Embryonic facial prominence (tissue), 1 donor: ENCODE data around the gene SLC22A24.
"Not testable (repeated sequence)": the region's sequence is repeated elsewhere in the genome, so short reads cannot be mapped to it uniquely, and the experiment has no call there.

Experiments
- DNase-seq: peaks from one replicate; pipeline ENCODE4 v3.0.0-alpha.2; 2016; ENCODE audit errors: extremely low spot score

SLC22A24 gene, protein sequence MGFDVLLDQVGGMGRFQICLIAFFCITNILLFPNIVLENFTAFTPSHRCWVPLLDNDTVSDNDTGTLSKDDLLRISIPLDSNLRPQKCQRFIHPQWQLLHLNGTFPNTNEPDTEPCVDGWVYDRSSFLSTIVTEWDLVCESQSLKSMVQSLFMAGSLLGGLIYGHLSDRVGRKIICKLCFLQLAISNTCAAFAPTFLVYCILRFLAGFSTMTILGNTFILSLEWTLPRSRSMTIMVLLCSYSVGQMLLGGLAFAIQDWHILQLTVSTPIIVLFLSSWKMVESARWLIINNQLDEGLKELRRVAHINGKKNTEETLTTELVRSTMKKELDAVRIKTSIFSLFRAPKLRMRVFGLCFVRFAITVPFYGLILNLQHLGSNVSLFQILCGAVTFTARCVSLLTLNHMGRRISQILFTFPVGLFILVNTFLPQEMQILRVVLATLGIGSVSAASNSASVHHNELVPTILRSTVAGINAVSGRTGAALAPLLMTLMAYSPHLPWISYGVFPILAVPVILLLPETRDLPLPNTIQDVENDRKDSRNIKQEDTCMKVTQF

DNA sequence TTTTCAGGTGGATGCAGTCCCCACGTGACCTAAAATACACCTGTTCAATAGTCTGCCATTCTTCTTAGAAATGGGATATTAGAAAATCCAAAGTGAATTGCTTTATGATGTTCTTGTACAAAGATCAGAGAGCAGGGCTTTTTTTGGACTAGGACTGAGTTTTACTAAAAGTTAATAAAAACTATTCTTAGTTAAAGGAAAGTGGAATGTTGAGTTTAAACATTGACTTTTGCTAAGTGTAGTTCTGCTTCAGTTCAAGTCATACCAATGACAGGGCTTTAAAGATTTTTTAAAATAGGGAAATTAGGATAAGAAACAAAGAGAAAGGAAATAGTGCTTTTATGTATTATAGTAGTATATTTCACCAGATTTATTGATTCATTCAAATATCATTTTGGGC, at the start of gene SLC22A24:
TSS of gene SLC22A24 (minus strand) at position 101 of the 400 bp plus-strand sequence. CDS start 442 bp downstream, outside the sequence.
- DNase-seq: no peak

DNA sequence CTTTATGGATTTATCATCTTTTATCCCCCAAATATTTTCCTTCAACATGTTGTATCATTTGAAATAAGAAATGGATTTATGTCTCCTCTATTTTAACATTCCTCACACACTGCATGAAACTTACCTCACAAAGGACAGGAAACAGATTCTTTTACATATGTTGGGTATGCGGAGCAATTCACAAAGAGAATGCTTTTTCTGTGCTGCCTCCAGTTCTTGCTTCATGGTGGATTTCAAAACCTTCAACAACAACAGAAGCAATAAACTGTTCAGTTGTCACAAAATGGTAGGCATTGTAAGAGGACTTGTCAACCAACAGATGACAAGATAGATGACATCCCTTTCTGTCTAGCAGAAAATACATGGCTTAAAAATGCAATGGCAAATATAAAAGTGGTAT, 36.5 kb upstream of the SLC22A24 start:
- DNase-seq: no peak

DNA sequence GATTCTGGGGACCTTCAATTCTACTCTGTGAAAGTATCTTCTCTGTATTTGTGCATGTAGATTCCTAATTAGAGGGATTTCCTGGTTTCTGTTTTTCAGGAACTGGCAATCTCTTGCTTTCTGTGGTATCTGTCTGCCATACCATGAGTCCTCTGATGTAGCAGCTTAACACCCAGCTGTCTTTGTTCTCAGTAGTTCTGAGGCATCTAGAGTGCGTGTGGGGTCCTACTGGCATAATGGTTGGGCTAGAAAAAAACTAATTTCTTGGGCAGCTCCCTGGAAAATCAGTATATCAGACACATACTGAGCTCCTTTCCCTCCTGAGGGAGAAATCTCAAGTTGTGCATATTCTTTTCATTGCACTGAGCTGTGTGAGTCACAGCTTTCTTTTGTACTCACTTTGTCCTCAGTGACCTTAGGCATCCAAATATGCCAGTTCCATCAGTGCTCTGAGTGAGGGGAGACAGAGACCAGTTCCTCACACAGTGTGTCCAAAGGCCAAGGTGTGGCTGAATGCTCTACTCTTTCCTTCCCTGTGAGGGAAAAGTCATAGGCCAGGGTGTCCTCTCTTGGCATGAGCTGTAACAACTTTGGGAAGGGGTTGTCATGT, 35.5 kb upstream of the SLC22A24 start:
- no peak for DNase-seq

DNA sequence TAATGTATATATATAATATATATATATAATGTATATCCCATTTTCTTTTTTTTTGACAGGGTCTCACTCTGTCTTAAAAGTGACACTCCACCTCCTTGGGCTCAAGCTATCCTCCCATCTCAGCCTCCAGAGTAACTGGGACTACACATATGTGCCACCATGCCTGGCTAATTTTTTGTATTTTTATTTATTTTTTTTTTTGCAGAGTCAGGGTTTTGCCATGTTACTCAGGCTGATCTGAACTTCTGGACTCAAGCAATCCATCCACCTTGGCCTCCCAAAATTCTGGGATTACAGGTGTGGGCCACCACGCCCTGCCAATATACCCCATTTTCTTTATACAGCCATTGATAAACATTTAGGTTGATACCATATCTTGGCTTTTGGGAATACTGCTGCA, 33.9 kb upstream of the SLC22A24 start:
- DNase-seq: no peak

DNA sequence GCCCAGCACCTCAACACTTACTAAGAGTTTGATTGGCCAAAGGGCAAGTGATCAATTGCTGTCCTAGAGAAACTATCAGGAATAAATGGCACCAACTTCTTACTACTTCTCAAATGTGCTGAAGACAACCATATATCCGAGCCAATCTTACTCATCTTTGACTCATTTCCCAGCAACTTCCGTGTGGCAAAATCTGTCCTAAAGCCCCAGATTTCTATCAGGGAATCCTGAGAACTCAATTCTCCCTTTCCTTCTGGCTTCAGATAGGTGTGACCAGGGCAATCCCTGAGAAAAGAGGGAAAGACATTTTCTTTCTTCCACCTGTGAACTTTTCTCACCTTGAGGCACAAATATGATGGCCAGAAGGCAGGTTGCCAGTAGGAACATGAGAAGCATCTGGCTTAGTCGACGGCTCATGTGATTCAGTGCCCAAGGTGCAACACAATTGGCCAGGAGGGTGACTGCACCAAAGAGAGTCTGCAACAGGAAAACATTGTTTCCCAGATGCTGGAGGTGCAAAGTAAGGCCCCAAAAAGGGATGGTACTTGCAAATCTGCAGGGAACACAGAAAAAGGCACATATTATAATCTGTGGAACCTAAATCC, 21.8 kb upstream of the SLC22A24 start:
- DNase-seq: no peak

DNA sequence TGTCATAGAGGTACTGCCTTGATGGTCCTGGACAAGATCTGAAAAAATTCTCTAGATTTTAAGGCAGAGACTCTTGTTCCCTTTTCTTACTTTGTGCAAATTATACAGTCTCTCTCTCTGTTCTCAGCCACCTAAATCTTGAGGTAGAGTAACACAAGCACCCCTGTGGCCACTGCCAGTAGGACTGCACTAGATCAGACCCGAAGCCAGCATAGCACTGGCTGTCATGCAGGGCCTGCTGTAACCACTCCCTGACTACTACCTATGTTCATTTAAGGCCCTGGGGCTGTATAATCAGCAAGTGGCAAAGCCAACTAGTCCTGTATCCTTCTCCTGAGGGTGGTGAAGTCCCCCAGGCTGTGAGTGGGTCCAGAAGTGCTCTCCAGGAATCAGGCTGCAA, 11.8 kb upstream of the SLC22A24 start:
- no peak for DNase-seq

DNA sequence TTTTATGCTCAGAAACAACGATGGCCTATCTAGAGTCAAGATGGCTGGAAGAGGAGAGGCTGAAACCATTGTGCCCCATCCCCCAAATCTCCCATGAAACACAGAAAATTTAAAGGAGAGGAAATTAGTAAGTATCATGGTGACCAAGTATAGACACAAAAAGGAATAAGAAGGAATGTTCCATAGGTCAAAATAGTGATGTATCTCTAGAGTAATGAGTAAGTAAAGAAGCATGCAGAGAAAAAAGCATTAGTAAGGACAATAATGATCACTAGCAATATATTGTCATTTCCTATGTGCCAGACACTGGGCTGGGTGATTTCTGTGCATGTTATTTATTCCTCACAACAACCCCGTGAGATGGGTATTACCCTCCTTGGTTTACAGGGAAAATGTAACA, 2.6 kb upstream of the SLC22A24 start:
- no peak for DNase-seq

DNA sequence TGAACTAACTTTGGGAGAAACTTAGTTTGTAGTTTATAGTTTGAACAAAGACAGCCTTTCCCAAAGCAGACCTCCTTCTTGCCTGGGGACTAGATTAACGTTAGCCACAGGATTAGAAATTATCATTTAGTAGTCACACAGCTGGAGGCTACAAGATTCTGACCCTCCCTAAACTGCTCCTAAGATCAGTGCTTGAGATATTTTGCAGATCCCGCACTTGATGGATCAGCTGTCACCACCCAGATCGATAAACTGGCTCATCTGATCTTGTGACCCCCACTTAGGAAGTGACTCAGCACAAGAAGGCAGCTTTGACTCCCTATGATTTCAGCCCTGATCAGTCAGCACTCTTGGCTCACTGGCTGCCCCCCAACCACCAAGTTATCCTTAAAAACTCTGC, 1.6 kb downstream of the SLC22A24 start:
- no peak for DNase-seq

DNA sequence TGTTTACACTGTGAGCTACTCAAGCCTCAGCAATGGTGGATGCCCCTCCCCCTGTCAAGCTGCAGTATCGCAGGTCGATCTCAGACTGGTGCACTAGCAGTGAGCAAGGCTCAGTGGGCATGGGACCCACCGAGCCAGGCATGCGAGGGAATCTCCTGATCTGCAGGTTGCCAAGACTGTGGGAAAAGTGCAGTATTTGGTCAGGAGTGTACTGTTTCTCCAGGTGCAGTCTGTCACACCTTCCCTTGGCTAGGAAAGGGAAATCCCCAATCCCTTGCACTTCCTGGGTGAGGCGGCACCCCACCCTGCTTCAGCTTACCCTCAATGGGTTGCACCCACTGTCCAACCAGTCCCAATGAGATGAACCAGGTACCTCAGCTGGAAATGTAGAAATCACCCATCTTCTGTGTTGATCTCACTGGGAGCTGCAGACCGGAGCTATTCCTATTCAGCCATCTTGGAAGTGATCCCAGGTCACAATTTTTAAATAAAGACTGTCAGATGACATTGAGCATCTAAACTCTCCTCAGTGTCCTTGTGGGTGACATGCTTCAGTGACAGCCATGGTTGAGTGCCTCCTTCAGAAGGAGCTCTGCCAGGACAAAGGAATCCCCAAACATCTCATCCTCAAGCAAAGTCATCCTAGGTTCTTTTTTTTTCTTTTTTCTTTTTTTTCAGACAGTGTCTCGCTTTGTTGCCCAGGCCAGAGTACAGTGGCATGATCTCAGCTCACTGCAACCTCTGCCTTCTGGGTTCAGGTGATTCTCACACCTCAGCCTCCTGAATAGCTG, 10.8 kb downstream of the SLC22A24 start:
- no peak for DNase-seq

DNA sequence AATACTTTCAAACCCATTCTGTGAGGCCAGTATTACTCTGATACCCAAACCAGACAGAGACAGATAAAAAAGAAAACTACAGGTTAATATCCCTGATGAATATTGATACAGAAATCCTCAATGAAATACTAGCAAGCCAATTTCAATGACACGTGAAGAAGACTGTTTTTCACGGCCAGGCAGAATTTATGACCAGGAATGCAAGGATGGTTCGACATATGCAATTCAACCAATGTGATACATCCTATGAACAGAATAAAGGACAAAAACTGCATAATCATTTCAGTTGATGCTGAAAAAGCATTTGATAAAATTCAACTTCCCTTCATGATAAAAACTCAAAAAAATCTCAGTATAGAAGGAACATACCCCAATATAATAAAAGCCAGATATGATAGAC, 44.5 kb downstream of the SLC22A24 start:
- no peak for DNase-seq

DNA sequence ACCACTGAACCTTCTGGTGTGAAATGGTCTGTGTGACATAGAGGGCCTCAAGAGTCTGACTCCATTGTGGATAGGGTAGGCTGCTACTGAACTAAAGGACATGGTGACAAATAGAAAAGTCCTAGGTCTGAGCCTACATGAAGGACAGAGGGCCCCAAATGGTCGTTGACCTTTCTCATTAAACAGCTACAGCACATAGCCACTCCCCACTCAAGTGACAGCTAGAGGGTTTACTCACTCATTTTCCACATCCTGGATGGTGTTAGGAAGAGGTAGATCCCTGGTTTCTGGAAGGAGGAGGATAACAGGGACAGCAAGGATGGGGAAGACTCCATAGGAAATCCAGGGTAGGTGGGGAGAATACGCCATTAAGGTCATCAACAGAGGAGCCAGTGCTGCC, 63.3 kb downstream of the SLC22A24 start:
- no peak for DNase-seq

DNA sequence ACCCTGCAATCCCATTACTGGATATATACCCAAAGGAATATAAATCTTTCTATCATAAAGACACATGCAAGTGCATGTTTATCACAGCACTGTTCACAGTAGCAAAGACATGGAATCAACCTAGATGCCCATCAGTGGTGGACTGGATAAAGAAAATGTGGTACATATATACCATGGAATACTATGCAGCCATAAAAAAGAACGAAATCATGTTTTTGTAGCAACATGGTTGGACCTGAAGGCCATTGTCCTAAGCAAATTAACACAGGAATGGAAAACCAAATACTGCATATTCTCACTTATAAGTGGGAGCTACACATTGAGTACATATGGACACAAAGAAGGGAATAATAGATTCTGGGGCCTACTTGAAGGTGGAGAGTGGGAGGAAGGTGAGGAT, 97.8 kb downstream of the SLC22A24 start:
- not testable (repeated sequence) for DNase-seq

DNA sequence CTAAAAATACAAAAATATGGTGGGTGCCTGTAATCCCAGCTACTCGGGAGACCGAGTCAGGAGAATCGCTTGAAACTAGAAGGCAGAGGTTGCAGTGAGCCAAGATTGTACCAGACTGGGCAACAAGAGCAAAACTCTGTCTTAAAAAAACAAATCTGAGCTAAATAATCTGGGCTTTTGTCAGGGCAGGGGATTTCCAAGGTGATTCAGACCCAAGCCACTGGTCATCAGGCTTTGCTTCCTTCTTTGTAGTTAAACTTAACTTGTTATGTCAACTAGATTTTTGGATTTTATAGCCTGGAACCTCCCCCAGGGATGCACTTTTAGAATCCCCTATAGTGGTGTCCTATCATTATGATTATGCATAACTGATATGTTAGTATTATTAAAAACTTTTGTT, 101.4 kb downstream of the SLC22A24 start:
- DNase-seq: no peak

DNA sequence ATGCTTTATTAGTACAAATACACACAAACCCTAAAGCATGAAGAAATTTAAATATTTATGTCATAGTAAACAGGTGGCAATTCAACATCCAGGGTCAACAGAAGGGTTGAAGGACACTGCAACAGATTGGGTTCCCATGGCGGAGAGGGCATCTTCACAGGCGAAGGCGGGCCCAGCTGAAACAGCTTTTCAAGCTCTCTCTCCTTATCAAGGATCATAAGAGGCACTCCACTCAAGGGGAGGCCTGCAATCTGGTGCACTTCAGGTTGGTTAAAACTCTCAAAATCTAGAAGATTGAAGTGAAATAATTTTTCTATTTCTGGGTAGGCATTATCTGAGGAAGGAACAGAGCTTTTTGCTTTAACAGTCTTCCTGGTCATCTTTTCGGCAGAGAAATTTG, 111.6 kb downstream of the SLC22A24 start:
- no peak for DNase-seq
